HG03432 (cell line): ENCODE results near the gene SYCP2L.
"Not testable (repeated sequence)": the region's sequence is repeated elsewhere in the genome, so short reads cannot be mapped to it uniquely, and the experiment has no call there.

Source experiments
- ATAC-seq: cut with Tn5 transposase; IDR thresholded peaks from one replicate; pipeline ENCODE4 v1.9.1; 2021; ENCODE audit warnings: mild to moderate bottlenecking, moderate library complexity; ENCODE audit not compliant: unreplicated experiment

SYCP2L gene

DNA sequence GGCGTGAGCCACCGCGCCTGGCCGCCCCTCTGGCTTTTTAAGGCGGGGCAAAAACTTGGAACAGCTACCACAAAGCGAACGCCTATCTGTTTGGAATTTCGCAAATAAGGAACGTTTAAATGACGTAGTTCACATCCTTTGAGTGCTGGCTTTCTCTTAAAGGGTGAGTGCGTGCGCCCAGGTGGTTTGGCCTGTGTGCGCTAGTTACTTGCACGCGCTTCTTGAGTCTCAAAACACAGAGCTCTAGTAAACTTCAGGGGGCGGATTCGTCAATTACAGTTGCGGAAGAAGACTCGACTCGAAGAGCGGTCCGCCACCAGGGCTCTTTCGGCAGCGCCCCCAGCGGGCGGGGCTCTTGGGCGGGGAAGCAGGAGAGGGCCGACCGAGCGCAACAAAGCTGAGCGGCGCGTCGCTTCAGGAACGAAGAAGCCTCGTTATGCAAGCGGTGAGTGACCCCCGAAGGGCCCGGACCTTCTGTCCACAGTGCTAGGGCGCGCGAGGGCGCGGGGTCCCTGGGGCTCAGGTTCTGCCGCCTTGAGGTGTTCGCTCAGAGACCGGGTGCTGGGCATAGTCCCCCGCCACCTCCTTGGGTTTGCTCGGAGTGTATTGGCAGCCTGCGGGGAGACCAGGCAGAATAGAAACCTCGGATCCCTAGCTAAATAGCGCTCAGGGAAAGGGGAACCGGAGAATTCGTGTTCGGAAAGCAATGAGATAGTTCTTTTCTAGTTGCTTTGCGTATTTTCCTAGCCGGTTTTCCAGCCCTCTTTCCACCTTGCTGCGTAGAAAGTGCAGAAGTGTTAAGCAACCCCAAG, at the start of gene SYCP2L:
Gene SYCP2L, plus strand, starts transcription at position 362 of the 812 bp plus-strand sequence. Its CDS starts 75 bp downstream, at position 437.
- ATAC-seq = peak; percentile 66

DNA sequence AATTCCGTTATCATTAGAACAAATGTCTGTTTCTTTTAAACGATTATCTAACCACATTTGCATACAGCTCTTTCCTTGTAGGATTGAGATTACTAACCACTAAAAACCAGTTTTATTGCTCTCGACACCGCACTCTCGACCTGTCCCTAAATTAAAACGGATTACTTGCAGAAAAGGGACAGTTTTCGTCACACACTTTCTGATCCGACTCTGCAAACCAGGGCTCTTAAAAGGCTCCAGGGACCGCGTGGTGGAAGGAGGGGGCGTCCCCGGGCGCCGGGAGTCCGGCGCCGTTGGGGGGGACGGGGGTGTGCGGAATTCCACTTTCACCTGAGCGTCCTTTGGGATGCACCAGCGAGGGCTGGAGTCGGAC, 49.2 kb upstream of the SYCP2L start:
- ATAC-seq = peak; percentile 2

DNA sequence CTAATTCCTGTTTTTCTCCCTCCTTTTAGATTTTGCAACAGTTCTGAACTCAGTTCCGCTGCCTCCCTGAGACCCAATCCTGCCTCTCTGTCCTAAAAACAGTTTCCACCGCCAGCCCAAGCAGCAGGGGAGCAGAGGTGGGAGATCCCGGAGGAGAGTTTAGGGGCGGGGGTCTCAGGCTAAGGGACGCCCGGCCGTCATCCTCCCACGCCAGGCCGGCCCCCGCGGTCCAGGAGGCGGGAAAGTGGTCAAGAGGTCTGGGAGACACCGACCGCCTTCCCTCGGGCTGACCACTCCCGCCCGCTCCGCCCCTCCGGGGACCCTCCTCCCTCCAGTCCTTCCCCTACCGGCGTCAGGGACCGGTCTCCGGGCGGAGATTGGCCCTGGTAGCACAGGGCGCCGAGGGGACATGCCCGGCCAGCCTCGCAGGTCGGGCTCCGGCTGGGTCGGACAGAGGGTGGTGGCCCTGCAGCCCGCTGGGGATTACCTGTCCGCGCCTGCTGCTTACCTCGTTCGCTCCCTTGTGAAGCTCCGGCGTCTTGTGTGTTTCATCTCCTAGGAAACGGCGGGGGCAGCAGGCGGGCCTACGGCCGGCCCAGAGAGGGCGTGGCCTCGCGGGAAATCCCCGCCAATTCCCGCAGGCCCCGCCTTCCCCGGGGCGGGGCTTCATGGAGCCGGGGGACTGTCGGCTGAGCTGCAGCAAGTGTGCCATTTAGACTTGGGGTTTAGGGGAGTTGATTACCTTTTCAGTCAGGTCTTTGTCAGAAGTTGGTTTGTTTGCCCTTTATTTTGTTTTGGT, 48.7 kb upstream of the SYCP2L start, which contains the start of gene MAK:
Gene MAK, minus strand, starts transcription at position 545 of the 799 bp plus-strand sequence. CDS start 7,891 bp downstream, outside the sequence.
- ATAC-seq = peak; percentile 88

- peak; percentile 66 for ATAC-seq
These were observed 48.0 kb upstream of the SYCP2L start for GRCh38 chr6:10838794-10839333.

DNA sequence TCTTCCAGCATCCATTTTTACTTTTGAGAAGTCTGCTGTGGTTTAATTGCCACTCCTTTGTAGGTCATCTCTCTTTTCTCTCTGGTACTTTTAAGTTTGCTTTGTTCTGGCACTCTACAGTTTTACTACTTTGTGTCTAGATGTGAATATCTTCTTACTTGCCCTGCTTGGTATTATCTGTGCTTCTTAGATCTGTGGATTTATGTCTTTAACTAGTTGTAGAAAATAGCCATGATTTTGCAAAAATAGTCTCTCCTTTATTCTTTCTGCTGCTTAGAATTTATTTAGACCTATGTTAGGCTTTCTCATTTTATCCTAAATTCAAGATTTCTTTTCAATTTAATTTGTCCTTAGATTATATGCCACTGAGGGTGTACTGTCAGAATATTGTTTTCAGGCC, 43.3 kb upstream of the SYCP2L start:
- no peak for ATAC-seq

GRCh38 chr6:10847684-10848083, 39.2 kb upstream of the SYCP2L start:
- ATAC-seq = no peak

- ATAC-seq = no peak
These were observed 37.0 kb upstream of the SYCP2L start for GRCh38 chr6:10849901-10850300.

DNA sequence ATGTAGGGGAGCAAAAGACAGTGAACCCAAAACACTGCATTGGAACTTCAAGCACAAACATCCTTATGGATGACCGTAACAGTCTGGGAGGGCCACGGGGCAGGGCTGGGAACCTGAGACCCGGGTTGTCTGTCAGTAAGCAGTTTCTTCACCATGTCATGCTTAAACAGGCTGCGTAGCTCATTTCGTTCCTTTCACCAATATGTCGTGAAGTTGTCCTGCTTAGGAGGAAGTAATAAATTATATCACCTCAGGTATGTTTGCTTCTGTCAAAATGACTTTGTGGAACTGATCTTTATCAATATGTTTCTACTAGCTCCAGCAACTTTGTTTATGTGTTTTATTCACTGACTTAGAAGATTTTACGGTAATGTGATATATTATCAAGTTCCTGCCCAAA, 36.1 kb upstream of the SYCP2L start:
- no peak for ATAC-seq

DNA sequence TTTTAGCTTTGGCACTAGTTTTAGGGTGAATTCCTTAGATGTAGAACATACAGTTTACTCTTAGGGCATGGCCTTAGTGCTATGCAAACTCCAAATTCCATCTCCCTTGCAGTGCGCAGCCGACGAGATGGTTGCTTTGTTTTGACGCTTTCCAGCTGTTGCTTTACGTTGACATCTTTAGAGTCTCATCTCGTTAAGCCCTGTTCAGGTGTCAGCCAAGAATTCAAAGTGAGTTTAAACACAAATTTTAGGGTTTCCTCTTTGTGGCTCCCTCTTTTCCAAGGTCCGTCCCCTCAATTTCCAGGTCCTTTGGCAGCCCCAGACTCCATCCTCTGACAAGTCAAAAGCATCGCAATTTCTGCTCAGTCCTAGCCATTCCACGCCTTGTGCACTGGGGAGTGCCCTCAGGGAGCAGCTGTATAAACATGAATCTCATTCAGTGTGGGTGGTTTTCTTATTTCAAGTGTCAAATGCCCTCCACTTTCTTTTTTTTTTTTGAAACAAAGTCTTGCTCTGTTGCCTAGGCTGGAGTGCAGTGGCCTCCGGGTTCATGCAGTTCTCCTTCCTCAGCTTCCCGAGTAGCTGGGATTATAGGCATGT, 34.4 kb upstream of the SYCP2L start:
- ATAC-seq = no peak

DNA sequence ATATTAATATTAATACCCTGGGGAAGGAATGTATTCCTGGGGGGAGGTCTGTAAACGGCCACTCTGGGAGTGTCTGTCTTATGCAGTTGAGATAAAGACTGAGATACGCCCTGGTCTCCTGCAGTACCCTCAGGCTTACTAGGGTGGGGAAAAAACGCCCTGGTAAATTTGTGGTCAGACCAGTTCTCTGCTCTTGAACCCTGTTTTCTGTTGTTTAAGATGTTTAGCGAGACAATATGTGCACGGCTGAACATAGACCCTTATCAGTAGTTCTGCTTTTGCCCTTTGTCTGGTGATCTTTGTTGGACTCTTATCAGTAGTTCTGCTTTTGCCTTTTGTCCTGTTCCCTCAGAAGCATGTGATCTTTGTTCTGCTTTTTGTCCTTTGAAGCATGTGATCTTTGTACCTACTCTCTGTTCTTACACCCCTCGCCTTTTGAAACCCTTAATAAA, 33.0 kb upstream of the SYCP2L start:
- ATAC-seq = not testable (repeated sequence)

GRCh38 chr6:10854922-10855632, 31.8 kb upstream of the SYCP2L start:
- ATAC-seq = no peak

DNA sequence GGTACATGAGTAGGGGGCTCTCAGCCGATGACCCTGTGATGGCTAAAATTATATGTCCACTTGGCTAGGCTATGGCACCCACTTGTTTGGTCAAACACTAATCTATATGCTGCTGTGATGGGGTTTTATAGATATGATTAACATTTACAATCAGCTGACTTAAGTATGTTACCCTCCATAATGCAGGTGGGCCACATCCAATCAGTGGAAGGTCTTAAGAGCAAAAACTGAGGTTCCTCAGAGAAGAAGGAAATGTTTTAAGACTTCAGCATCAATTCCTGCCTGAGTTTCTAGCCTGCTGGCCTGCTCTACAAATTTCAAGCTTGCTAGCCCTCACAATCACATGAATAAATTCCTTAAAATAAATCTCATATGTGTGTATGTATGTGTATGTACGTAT, 29.6 kb upstream of the SYCP2L start:
- ATAC-seq = no peak

- no peak for ATAC-seq
These were observed 25.8 kb upstream of the SYCP2L start for GRCh38 chr6:10861086-10861485.

GRCh38 chr6:10862361-10862760, 24.5 kb upstream of the SYCP2L start:
- ATAC-seq = no peak

DNA sequence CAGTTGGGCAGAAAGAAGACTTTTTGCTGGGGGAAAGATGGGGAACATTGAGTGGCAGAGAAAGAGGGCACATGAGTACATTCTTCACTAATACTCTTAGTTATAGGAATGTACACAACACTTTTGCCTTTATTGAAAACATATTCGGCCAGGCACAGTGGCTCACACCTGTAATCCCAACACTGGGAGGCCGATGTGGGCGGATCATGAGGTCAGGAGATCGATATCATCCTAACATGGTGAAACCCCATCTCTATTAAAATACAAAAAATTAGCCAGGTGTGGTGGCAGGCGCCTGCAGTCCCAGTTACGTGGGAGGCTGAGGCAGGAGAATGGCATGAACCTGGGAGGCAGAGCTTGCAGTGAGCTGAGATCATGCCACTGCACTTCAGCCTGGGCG, 23.8 kb upstream of the SYCP2L start:
- not testable (repeated sequence) for ATAC-seq

DNA sequence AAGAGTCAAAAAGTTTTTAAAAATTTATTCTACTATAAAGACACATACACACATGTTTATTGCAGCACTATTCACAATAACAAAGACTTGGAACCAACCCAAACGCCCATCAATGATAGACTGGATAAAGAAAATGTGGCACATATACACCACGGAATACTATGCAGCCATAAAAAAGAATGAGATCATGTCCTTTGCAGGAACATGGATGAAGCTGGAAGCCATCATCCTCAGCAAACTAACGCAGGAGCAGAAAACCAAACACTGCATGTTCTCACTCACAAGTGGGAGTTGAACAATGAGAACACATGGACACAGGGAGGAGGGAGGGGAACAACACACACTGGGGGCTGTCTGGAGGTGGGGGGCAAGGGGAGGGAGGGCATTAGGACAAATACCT, 20.1 kb upstream of the SYCP2L start:
- not testable (repeated sequence) for ATAC-seq

DNA sequence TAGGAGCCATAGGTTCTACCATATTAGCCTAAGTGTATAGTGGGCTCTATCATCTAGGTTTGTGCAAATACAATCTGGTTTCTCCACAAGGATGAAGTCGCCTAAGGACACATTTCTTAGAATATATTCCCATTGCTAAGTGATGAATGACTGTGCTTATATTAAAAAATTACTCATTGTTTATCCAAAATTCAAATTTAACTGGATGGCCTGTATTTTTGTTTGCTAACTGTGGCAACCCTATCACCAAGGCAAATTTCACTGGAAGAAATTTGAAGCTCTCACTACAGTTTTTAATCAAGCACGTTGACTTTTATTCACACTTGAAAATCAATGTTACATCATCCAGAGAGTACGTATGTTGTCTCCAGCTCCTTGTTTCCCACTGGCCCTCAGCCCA, 18.9 kb upstream of the SYCP2L start:
- ATAC-seq = no peak

DNA sequence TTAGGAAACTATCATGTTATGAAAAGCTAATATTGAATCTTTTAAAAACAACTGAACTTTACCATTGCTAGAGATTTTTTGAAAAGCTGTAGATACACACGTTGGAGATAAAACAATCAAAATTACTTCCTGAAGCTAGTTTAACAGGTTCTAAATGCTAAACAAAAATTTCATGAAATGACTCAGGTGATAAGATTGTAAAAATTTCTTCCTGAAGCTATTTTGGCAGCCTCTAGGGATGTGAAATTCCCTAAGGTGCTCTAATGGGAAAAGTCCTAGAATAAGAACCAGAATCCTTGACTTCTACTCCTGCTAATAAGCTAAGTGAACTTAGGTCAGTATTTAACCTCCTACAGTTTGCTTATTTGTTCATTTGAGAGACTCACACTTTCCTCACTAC, 13.5 kb upstream of the SYCP2L start:
- ATAC-seq = no peak

DNA sequence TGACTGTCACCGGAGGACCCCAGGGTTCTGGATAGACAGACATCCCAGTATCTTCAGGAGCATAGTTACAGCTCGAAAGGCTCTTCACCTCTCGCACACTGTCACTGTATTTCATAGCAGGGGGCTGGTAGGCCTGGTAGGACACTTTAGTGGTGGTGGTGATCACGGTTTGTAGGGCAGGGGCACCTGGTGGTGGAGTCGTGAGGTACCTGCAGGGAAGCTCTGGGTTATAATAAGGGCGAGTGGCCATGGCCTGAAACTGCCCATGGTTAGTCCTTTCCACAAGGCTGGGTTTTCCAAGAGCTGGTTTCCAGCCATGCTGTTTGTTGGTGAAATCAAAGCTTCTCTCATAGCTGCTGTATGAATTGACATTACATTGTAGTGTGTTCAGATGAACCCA, 12.6 kb upstream of the SYCP2L start:
- no peak for ATAC-seq

GRCh38 chr6:10875026-10875425, 11.8 kb upstream of the SYCP2L start:
- ATAC-seq = no peak

DNA sequence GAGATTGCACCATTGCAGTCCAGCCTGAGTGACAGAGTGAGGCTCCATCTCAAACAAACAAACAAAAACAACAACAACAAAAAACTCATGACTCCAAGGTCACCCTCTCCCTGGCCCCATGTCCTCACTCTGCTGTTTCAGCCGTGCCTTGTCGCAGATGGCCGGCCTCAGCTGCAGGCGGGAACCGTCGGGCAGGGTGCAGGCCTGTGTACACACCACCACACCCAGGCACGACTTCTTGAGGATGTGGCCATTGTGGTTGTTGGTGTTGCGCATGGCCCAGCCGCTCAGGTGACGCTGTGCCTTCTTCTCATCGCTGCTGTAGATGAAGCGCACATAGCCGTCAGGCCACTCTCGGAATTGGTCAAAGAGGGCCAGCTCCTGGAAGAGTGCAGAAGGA, 9.8 kb upstream of the SYCP2L start:
- ATAC-seq = no peak
